Measurements from ENCODE around the gene TADA2B. TPM values are rescaled to one million over a fixed set of nuclear protein-coding genes. Genes with fewer than 3 reads are reported as not detected.
A peak's percentile ranks its signal among the peaks of the same experiment; 100 is the strongest.

The TADA2B gene
- total RNA-seq, 1 donor from 2014 or later: 21.2 TPM

- Mint-ChIP-seq H3K27me3 (no peaks in the 10 kb centered on the region), H3K4me1 (ENCODE audit: low read depth) (peaks cover 4% of the 10 kb centered on the region), H3K9me3 (ENCODE audit: low read depth) (no peaks in the 10 kb centered on the region), H3K36me3 (ENCODE audit: insufficient read depth) (peaks cover 12% of the 10 kb centered on the region), H3K27ac (peak overlapping the region; percentile 52), H3K4me3 (ENCODE audit: low read depth) (no peak overlapping the region)
- no peak for DNase-seq (ENCODE audit: low spot score, unreplicated experiment)
- TF ChIP-seq, protein P1, sequence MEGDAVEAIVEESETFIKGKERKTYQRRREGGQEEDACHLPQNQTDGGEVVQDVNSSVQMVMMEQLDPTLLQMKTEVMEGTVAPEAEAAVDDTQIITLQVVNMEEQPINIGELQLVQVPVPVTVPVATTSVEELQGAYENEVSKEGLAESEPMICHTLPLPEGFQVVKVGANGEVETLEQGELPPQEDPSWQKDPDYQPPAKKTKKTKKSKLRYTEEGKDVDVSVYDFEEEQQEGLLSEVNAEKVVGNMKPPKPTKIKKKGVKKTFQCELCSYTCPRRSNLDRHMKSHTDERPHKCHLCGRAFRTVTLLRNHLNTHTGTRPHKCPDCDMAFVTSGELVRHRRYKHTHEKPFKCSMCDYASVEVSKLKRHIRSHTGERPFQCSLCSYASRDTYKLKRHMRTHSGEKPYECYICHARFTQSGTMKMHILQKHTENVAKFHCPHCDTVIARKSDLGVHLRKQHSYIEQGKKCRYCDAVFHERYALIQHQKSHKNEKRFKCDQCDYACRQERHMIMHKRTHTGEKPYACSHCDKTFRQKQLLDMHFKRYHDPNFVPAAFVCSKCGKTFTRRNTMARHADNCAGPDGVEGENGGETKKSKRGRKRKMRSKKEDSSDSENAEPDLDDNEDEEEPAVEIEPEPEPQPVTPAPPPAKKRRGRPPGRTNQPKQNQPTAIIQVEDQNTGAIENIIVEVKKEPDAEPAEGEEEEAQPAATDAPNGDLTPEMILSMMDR (IDR thresholded peaks at IDR 0.05; ENCODE audit: unreplicated experiment): no peak
Measured at GRCh38 chr4:7025040-7025602, 18.1 kb upstream of the TADA2B start.

DNA sequence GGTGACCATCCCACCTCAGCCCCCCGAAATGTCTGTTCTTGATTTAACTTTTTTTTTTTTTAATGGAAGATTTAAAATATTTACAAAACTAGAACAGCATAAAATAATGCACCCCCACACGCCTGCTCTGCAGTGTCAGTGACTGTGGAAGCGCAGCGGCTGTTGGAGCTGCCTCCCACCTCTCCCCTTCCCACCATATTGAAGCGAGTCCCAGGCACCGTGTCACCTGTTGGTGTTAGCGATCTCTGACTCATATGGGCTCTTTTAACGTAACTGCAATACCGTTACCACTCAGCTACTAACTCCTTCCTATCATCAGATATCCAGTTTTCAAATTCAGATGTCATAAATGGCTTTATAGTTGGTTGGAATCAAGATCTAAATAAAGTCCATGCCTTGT, 17.1 kb upstream of the TADA2B start:
- Mint-ChIP-seq H3K36me3 (ENCODE audit: insufficient read depth) (peaks cover 18% of the 10 kb centered on the region), H3K4me3 (ENCODE audit: low read depth) (no peak overlapping the region), H3K27me3 (no peaks in the 10 kb centered on the region), H3K4me1 (ENCODE audit: low read depth) (no peaks in the 10 kb centered on the region), H3K9me3 (ENCODE audit: low read depth) (no peaks in the 10 kb centered on the region), H3K27ac (peak overlapping the region; percentile 14)
- DNase-seq (ENCODE audit: low spot score, unreplicated experiment): no peak
- TF ChIP-seq, protein P1 (IDR thresholded peaks at IDR 0.05; ENCODE audit: unreplicated experiment): no peak

GRCh38 chr4:7027284-7027683, 15.9 kb upstream of the TADA2B start:
- Mint-ChIP-seq H3K4me1 (ENCODE audit: low read depth) (no peaks in the 10 kb centered on the region), H3K27ac (no peak overlapping the region), H3K9me3 (ENCODE audit: low read depth) (no peaks in the 10 kb centered on the region), H3K27me3 (no peaks in the 10 kb centered on the region), H3K4me3 (ENCODE audit: low read depth) (no peak overlapping the region), H3K36me3 (ENCODE audit: insufficient read depth) (peaks cover 18% of the 10 kb centered on the region)
- TF ChIP-seq, protein P1 (IDR thresholded peaks at IDR 0.05; ENCODE audit: unreplicated experiment): no peak
- no peak for DNase-seq (ENCODE audit: low spot score, unreplicated experiment)

DNA sequence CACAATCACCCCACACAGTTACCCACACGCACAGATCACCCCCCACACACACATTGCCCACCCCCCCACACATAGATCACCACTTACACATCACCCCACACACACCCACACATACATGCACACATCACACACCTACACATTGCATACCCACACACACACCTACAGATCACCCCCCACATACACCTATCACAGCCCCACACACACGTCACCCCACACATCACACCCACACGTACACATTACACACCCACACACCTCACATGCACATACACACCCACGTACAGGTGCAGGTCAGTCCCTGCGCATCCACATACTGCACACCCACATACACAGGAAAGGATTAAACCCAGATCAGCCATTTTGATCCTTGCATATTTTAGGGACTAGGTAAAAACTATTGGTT, 15.3 kb upstream of the TADA2B start:
- Mint-ChIP-seq H3K27me3 (no peaks in the 10 kb centered on the region), H3K4me1 (ENCODE audit: low read depth) (no peaks in the 10 kb centered on the region), H3K36me3 (ENCODE audit: insufficient read depth) (peaks cover 18% of the 10 kb centered on the region), H3K27ac (no peak overlapping the region), H3K9me3 (ENCODE audit: low read depth) (no peaks in the 10 kb centered on the region), H3K4me3 (ENCODE audit: low read depth) (no peak overlapping the region)
- no peak for DNase-seq (ENCODE audit: low spot score, unreplicated experiment)
- TF ChIP-seq, protein P1 (IDR thresholded peaks at IDR 0.05; ENCODE audit: unreplicated experiment): no peak

DNA sequence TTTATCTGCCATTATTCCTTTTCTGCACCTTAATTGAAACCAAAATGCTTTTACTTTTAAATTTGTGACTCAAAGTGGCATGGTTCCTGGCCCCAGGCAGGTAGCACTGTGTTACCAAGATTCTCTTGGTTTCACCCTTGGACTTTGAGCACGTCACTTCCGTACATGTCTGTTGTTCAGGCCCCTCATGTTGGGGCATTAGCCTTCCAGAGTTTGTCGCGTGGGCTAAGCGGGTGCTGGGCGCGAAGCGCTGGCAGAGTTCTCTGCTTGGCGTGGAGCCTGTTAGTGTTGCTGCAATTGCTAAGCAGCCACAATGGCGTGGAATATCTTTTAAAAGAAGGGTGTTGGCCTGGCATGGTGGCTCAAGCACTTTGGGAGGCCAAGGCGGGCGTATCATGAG, 14.0 kb upstream of the TADA2B start:
- Mint-ChIP-seq H3K36me3 (ENCODE audit: insufficient read depth) (peaks cover 18% of the 10 kb centered on the region), H3K9me3 (ENCODE audit: low read depth) (no peaks in the 10 kb centered on the region), H3K4me1 (ENCODE audit: low read depth) (peaks cover 3% of the 10 kb centered on the region), H3K27ac (no peak overlapping the region), H3K27me3 (no peaks in the 10 kb centered on the region), H3K4me3 (ENCODE audit: low read depth) (no peak overlapping the region)
- no peak for DNase-seq (ENCODE audit: low spot score, unreplicated experiment)
- TF ChIP-seq, protein P1 (IDR thresholded peaks at IDR 0.05; ENCODE audit: unreplicated experiment): no peak
